GM12878 (cell line): ENCODE data around the gene NKX1-1. TPM values are rescaled to one million over a fixed set of nuclear protein-coding genes. Genes with fewer than 3 reads are reported as not detected.

Source experiments
- BCL11A ChIP-seq: IDR thresholded peaks from 2 replicates; pipeline ENCODE4 v1.6.1; 2011; ENCODE audit warnings: low read depth, low read length
- CHD1 ChIP-seq: IDR thresholded peaks from 2 replicates; pipeline ENCODE4 v1.6.1; 2012; ENCODE audit warnings: low read depth, low read length, improper control_type of control experiment
- ELK1 ChIP-seq: IDR thresholded peaks from 2 replicates; pipeline ENCODE4 v1.6.1; 2012; ENCODE audit warnings: low read depth, low read length, improper control_type of control experiment
- HDAC6 ChIP-seq: fragments of 200-600 bp; sonication (generic); IDR thresholded peaks from one replicate; pipeline ENCODE4 v1.8.0; 2017; ENCODE audit warnings: antibody characterized with exemption; ENCODE audit not compliant: unreplicated experiment
- MAX ChIP-seq: IDR thresholded peaks from 2 replicates; pipeline ENCODE4 v1.6.1; 2012; ENCODE audit warnings: low read depth, low read length, improper control_type of control experiment
- POLR2AphosphoS2 ChIP-seq: IDR thresholded peaks from 2 replicates; pipeline ENCODE4 v1.6.1; 2011; ENCODE audit warnings: low read depth, mild to moderate bottlenecking, low read length, improper control_type of control experiment, moderate library complexity
- POU2F2 ChIP-seq: IDR thresholded peaks from 3 replicates; pipeline ENCODE4 v1.6.1; 2011; ENCODE audit warnings: low read depth, mild to moderate bottlenecking, low read length, borderline replicate concordance
- RAD21 ChIP-seq: IDR thresholded peaks from 2 replicates; pipeline ENCODE4 v1.6.1; 2011; ENCODE audit warnings: mild to moderate bottlenecking, low read depth, low read length, moderate library complexity; ENCODE audit not compliant: insufficient read depth
- RAD51 ChIP-seq: fragments of 450-650 bp; IDR thresholded peaks from 2 replicates; pipeline ENCODE4 v1.6.1; 2016; ENCODE audit warnings: moderate library complexity, mild to moderate bottlenecking, inconsistent platforms
- TCF7 ChIP-seq: IDR thresholded peaks from 2 replicates; pipeline ENCODE4 v1.6.1; 2014; ENCODE audit warnings: antibody characterized with exemption, borderline replicate concordance
- ZNF207 ChIP-seq: fragments of 450-650 bp; IDR thresholded peaks from 2 replicates; pipeline ENCODE4 v1.6.1; 2014; ENCODE audit warnings: antibody characterized with exemption, mild to moderate bottlenecking, borderline replicate concordance
- polyA plus RNA-seq, 11 experiments: library from polyadenylated mRNA; depleted of rRNA in 4 of 11; unstranded in 6 of 11; stranded (reverse) in 5 of 11; fragments of >200 nt; fragmentation: Nextera tagmentation in 4 of 11; fragmentation: Illumina TruSeq in 1 of 11; extraction: Ambion mirVana in 4 of 11; extraction: Trizol in 1 of 11; gene quantifications; 1 replicate in 1 of 11; 2 replicates in 10 of 11; pipeline versions ENCODE4 v1.2.1 to v1.2.3, GENCODE V29; 2011 to 2016; ENCODE audit warnings: inconsistent platforms in 2 of 11, missing spikeins in 2 of 11, low read depth in 1 of 11
- total RNA-seq, 4 experiments: library from RNA; depleted of rRNA in 3 of 4; stranded (reverse); fragments of >200 nt in 3 of 4; fragmentation: Illumina TruSeq in 1 of 4; extraction: Trizol in 1 of 4; gene quantifications; 2 replicates each; pipeline versions ENCODE4 v1.2.1 to v1.2.3, GENCODE V29; 2013 to 2021
- TF ChIP-seq, protein P1 (sequence below): fragments of 450-650 bp; formaldehyde crosslinking; IDR thresholded peaks from 2 replicates; pipeline ENCODE4 v1.5.0; 2022; ENCODE audit warnings: mild to moderate bottlenecking, missing genetic modification characterization

NKX1-1 gene
- total and polyA plus RNA-seq, 10 of the 15 experiments (the other 5 are each of a cell fraction or from before 2014, with no cell fraction given): not detected

DNA sequence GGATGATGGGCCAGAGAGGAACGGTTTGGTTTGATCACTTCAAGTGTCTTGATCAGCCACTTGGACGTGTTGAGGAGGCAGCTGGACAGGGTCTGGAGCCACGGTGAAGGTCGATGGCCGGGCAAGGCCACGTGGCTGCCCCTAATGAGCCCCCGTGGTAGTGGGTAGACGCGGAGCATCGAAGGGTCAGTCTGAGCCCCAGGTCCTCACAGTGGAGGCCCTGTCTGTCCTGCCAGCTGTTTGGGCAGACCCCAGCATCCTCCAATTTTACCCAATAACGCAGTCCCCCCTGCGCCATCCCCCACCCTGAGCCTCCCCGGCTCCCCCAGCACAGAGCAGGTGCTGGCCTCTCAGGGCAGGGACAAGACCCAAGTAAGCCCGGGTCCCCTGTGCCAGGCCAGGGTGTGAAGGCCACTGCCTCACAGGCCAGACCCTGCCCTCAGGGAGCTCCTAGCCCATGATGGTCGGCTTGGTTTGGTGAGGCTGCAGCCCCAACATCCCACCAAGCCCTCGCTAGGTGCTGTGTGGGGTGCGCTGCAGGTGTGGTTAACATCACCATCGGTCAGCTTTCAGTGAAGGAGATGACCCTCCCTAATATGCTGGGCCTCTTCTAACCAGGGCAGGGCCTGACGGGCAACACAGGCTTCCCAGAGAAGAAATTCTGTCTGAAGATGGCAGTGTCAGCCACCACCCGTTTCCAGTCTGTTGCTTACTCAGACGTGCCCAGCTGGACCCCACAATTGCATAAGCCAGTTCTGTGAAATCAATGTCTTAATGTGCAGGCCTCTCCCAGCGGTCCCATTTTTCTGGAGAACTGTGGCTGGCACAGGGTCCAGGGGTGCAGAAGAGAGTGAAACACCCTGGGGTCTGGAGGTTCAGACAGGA, 40.5 kb upstream of the NKX1-1 start (continued):
- TF ChIP-seq, protein P1, sequence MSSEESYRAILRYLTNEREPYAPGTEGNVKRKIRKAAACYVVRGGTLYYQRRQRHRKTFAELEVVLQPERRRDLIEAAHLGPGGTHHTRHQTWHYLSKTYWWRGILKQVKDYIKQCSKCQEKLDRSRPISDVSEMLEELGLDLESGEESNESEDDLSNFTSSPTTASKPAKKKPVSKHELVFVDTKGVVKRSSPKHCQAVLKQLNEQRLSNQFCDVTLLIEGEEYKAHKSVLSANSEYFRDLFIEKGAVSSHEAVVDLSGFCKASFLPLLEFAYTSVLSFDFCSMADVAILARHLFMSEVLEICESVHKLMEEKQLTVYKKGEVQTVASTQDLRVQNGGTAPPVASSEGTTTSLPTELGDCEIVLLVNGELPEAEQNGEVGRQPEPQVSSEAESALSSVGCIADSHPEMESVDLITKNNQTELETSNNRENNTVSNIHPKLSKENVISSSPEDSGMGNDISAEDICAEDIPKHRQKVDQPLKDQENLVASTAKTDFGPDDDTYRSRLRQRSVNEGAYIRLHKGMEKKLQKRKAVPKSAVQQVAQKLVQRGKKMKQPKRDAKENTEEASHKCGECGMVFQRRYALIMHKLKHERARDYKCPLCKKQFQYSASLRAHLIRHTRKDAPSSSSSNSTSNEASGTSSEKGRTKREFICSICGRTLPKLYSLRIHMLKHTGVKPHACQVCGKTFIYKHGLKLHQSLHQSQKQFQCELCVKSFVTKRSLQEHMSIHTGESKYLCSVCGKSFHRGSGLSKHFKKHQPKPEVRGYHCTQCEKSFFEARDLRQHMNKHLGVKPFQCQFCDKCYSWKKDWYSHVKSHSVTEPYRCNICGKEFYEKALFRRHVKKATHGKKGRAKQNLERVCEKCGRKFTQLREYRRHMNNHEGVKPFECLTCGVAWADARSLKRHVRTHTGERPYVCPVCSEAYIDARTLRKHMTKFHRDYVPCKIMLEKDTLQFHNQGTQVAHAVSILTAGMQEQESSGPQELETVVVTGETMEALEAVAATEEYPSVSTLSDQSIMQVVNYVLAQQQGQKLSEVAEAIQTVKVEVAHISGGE (CRISPR knock-in tag): no peak
- TF ChIP-seq ZNF207: no peak
- no peak for TF ChIP-seq CHD1
- TF ChIP-seq BCL11A: no peak
- no peak for TF ChIP-seq MAX
- TF ChIP-seq POLR2AphosphoS2: no peak
- no peak for TF ChIP-seq RAD21
- no peak for TF ChIP-seq TCF7
- no peak for TF ChIP-seq ELK1
- no peak for TF ChIP-seq POU2F2
- no peak for TF ChIP-seq RAD51
- TF ChIP-seq HDAC6: no peak
